RKO (cell line): ENCODE results near the gene HMGA1.

ENCODE experiments used
- DNase-seq: peaks from one replicate; pipeline ENCODE4 v3.0.0-alpha.2; 2016; ENCODE audit warnings: low spot score

The HMGA1 gene, protein sequence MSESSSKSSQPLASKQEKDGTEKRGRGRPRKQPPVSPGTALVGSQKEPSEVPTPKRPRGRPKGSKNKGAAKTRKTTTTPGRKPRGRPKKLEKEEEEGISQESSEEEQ

DNA sequence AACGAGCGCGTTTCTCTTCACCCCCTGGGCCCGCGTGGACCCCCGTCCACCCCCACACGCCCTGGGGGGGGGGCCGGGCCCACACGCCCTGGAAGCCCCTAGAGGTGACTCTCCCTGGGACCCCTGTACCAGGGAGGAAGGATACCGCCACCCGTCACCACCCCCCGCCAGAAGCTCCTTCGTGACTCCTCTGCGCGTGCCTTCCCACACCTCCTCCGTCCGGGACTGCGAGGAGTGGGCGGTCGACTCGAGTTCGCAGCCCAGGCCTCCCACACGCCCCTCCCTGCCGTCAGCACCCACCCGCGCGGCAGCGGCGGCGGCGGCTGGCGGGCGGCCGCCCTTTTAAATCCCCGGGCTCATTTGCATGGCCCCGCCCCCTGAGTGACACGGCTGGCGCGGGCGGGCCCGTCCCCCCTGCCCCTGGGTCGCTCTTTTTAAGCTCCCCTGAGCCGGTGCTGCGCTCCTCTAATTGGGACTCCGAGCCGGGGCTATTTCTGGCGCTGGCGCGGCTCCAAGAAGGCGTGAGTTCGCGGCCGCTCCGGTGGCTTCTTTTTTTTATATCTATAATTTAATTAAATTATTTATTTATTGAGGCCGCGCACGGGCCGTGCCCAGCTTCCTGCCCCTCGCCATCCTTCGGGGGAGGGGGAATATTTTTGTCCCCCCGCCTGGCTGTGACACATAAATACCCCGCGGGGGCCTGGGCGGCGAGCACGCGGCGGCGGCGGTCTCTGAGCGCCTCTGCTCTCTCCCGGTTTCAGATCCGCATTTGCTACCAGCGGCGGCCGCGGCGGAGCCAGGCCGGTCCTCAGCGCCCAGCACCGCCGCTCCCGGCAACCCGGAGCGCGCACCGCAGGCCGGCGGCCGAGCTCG is at the start of gene HMGA1:
Gene HMGA1, plus strand, starts transcription at position 431 of the 873 bp plus-strand sequence. CDS start 3,908 bp downstream, outside the sequence.
- DNase-seq, result peak; percentile 95

DNA sequence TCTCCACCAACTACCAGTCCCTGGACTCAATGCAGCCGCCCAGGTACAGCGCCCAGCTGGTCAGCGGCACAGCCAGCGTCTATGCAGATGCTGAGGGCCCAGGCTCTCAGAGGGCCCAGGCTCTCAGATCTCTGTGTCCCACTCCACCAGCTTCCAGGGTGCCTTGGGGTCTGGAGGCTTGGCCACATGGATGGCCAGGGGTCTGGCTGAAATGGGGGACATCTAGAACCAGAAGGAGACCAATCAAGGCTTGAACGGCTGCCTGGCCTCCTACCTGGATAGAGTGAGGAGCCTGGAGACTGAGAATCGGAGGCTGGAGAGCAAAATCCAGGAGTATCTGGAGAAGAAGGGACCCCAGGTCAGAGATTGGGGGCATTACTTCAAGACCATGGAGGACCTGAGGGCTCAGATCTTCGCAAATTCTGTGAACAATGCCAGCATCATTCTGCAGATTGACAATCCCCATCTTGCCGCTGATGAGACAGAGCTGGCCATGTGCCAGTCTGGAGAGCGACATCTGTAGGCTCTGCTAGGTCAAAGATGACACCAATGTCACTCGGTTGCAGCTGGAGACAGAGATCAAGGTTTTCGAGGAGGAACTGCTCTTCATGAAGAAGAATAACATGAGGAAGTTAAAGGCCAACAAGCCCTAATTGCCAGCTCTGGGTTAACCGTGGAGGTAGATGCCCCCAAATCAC is 46.7 kb upstream of the HMGA1 start:
- DNase-seq, result no peak

- DNase-seq, result no peak
Measured at GRCh38 chr6:34190504-34191122, 46.1 kb upstream of the HMGA1 start.

GRCh38 chr6:34194772-34195171 is 41.9 kb upstream of the HMGA1 start:
- no peak for DNase-seq

DNA sequence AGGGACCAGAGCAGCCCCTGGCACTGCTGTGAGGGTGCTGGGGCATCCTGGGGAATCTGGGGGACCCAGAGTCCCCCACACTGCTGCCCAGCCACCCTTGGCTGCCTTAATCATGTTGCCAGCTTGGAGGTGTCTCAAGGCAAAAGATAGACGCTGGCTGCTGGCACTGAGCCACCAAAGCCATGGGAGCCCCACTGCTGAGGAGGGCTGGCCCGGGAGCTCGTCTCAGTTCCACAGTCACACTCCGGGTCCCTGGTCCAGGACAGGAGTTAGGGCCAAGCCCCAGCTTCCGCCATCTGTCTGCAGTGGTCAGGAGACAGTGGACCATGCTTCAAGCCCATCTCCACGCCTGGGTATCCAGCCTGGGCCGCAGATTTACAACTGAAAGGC is 41.0 kb upstream of the HMGA1 start:
- DNase-seq, result no peak

DNA sequence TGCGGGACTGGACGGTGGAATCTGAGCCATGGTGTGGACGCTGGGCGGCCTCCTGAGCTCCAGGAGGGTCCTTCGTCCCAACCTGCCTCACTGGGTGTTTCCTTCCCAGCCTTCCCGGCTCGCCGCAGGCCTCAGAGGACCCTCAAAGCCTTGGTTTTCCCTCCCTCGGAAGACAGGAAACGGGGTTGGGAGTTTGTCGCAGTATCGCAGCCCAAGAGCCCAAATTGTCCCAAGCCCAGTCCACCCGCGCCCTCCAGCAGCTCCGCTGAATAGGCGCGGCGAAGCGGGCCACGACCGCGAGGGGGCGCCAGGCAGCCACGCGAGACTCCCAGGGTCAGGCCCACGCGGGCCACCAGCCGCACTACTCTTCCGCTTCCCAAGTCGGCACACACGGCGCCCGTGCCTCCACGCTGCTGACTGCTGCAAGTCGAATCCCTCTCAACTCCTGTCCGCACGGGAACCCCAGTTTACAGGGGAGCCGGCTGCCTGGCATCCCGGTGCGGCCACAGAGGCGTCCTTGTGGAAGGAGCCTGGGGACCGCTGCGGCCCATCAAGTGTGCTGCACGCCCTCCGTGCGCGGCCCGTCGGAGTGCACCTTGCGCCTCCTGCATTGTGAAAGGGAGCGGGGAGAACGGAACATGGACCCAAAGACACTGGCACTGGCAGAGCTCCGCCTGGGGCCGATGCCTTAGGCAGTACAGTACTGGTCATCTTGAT is 40.4 kb upstream of the HMGA1 start:
- no peak for DNase-seq

GRCh38 chr6:34196833-34197195 is 39.9 kb upstream of the HMGA1 start:
- DNase-seq, result no peak

DNA sequence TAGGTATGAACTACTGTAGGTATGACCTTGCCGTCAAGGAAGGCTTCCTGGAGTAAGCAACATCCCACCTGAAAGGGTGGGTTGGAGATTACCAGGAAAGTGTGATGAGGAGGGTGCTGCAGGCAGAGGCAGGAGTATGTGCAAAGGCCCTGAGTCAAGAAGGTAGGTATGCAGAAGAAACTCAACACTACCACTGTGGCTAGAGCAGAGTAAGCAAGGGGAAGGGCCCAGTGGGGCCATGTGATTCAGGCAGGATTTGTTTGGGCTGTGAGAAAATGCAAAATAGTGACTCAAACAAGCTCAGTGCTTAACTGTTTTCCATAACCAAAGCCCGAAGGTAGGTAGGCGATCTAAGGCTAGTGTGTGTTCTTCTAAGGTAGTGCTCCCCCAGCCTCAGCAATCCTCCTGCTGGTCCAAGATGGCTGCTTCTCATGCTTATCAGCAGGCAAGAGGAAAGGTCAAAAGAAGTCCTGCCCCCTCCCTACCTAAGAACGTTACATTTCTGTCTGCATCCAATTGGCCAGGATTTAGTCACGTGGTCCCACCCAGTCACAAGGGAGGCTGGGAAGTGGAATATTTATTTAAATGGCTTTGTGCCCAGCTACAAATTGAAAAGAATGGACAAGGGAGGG is 36.2 kb upstream of the HMGA1 start:
- DNase-seq, result no peak

- DNase-seq, result peak; percentile 64
Measured at GRCh38 chr6:34201455-34202107, 35.1 kb upstream of the HMGA1 start.

DNA sequence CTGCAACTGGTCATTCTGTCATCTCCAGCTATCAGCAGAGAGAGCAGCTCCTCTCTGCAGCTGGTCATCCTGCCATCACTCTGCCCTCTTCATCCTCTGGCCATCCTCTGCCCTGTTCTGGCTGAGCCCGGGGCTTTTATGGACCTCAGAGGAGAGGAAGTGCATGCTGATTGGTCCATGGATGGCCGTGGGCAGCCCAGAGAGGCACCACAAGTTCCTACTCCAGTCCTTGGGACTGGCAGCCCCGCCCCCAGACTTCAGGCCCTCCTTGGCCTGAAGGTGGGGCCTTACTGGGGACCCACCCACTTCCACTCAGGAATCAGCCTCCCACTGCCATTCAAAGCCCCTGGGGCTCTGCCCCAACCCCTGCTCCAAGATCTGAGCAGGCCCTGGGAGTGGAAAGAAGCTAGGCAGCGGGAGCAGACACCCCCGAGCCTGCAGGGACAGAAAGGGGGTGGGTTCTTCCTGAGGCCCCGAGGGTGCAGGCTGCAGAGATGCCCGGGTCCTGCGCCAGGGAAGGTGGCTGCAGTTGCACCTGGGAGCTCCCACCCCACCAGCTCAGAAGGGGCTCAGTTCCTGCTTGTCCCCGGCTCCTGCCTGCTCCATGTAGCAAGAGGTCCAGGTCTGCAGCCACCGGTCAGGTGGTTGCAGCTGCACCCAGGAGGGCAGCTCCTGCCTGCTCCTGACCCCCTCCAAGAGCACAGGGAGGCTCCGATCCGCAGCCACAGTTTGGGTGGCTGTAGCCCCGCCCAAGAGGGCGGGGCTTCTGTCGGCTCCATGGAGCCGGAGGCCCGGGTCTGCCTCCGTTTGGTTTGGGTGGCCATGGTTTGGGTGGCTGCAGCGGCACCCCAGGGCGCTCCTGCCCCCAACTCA is 34.1 kb upstream of the HMGA1 start:
- DNase-seq, result no peak

- DNase-seq, result no peak
Measured at GRCh38 chr6:34204693-34205092, 32.0 kb upstream of the HMGA1 start.

GRCh38 chr6:34205466-34205865 is 31.2 kb upstream of the HMGA1 start:
- DNase-seq, result peak; percentile 48

- no peak for DNase-seq
Measured at GRCh38 chr6:34205916-34206315, 30.8 kb upstream of the HMGA1 start.

GRCh38 chr6:34206726-34207125 is 29.9 kb upstream of the HMGA1 start:
- no peak for DNase-seq

DNA sequence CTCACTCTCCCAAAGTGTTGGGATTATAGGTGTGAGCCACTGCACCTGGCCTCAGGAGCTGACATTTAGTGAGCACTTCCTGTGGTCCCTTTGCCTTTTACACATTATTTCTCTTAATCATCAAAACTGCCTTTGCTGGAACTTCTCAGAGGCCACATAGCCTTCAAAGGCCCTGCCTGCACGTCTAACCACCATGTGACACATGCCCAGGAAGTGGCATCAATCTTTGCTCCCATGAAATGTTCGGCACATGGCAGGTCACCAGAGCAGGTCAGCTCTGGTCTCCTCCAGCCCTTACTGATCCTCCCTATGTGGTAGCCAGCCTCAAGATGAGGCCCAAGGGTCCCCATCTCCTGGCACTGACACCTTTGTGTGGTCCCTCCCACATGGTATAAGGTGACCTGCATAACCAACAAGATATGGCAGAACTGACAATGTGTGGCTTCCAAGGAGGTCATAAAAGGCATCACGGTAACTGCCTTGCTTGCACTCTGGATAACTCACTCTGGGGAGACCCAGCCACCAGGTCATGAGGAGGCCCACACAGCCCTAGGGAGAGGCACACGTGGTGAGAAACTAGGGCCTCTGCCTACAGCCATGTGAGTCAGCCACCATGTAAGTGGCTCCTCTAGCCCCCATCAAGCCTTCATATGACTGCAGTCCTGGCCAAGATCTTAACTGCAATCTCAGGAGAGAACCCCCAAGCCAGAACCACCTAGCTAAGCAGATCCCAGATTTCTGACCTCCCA is 28.8 kb upstream of the HMGA1 start:
- no peak for DNase-seq

DNA sequence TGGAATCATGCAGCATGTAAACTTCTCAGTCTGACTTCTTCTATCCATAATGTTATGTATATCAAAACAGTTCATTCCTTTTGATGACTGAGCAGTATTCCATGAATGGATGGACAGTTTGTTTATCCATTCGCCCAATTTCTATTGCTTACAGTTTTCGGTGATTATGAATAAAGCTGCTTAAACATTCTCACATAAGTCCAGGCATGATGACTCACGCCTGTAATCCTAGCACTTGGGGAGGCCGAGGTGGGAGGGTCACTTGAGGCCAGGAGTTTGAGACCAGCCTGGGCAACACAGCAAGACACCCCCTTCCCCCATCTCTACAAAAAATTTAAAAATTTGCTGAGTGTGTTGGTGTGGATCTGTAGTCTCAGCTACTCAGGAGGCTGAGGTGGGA is 22.9 kb upstream of the HMGA1 start:
- no peak for DNase-seq

GRCh38 chr6:34218691-34219090 is 18.0 kb upstream of the HMGA1 start:
- no peak for DNase-seq

DNA sequence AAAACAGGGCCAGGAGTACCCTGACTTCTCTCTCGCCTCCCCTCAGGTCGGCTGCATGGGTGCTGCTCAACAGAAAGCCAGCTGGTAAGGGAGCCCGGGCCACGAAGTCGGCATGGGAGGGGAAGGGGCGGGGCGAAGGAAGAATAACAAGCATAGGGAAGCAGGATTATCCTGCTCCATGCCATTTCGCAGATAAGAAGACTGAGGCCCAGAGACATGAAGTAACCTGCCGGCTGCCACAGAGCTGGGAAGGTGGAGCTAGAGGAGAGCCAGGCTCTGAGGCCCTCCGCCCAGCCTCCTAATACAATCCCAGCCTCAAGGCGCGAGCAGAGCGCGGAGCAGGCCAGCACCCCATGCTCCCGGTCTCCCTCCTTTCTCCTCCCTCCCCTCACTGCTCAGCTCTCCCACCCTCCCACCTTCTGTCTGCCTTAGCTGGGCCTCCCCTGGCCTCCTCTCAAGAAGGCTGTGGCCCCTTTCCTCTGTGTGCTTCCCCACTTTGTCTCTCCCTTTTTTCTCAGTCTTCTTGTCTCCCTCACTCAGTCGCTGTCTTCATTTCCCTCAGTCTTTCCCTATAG is 13.2 kb upstream of the HMGA1 start:
- DNase-seq, result peak; percentile 46
